Measurements from ENCODE around the gene RASL10B. TPM values are rescaled to one million over a fixed set of nuclear protein-coding genes. Genes with fewer than 3 reads are reported as not detected.

Gene RASL10B
- total RNA-seq, 4 donors from 2014 or later, result 4.7 to 13.8 (median 10.0) TPM

DNA sequence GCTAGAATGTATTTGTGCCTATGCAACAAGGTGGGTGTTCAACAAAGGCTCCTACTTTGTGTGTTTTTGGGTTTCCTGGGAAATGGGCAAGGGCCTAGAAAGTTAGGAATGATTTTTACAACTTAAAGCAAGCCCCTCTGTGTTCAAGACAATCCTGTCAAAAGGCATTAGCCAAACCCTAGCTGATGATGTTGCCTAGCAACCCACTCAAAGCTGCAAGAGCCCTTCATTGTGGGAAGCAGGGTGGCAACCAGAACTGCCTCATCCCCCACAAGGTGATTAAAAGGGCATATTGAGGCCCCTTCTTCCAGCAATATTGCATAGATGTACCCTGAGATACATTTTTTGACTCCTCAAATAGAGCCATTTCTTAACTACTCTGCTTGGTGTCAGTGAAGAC, 16.0 kb upstream of the RASL10B start:
- no peak for DNase-seq
- H3K9me3 ChIP-seq, result no peaks in the 10 kb centered on the region
- in situ Hi-C loops (cut with MboI; ENCODE audit: low sequenced_read_pairs in 4 of 4), result no loop called here
- no peak for ATAC-seq
- TF ChIP-seq, protein P1, sequence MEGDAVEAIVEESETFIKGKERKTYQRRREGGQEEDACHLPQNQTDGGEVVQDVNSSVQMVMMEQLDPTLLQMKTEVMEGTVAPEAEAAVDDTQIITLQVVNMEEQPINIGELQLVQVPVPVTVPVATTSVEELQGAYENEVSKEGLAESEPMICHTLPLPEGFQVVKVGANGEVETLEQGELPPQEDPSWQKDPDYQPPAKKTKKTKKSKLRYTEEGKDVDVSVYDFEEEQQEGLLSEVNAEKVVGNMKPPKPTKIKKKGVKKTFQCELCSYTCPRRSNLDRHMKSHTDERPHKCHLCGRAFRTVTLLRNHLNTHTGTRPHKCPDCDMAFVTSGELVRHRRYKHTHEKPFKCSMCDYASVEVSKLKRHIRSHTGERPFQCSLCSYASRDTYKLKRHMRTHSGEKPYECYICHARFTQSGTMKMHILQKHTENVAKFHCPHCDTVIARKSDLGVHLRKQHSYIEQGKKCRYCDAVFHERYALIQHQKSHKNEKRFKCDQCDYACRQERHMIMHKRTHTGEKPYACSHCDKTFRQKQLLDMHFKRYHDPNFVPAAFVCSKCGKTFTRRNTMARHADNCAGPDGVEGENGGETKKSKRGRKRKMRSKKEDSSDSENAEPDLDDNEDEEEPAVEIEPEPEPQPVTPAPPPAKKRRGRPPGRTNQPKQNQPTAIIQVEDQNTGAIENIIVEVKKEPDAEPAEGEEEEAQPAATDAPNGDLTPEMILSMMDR (IDR thresholded peaks at IDR 0.05 in 4 of 5, conservative IDR thresholded peaks at IDR 0.05 in 1 of 5), result no peak
- TF ChIP-seq POLR2A (IDR thresholded peaks at IDR 0.05), result no peak
- H3K36me3 ChIP-seq, result peaks cover 0 to 7% of the 10 kb centered on the region in 2 donors
- H3K4me3 ChIP-seq, result no peak overlapping the region
- H3K27me3 ChIP-seq, result no peaks in the 10 kb centered on the region
- intact Hi-C loops (cut with DNase I; ENCODE audit: low total_unique reads), result no loop called here
- peak overlapping the region; percentile 75 to 87 (median 84) for H3K27ac ChIP-seq
- H3K4me1 ChIP-seq, result peaks cover 59% of the 10 kb centered on the region in 2 donors

DNA sequence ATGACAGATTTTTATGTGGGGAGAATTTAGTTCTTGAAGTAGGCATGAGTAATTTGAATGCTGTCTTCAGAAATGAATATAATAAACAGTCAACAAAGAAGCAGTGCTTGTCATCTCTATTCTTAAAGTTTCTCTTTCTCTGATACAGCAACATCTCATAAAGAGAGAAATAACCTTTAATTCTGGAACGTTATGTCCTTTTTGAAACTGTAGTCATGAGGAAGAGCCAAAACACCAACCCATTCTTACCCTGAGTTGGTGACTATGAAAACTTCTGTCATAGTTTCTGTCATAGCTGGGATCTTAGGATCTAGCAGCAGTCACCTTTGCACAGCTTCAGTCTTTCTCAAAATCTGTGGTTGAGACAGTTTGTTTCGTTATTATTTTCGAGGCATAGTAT, 15.3 kb upstream of the RASL10B start:
- H3K4me3 ChIP-seq, result no peak overlapping the region
- TF ChIP-seq, protein P1 (IDR thresholded peaks at IDR 0.05 in 4 of 5, conservative IDR thresholded peaks at IDR 0.05 in 1 of 5), result no peak
- TF ChIP-seq POLR2A (IDR thresholded peaks at IDR 0.05), result no peak
- H3K9me3 ChIP-seq, result no peaks in the 10 kb centered on the region
- DNase-seq (no peak), ATAC-seq (no peak)
- H3K4me1 ChIP-seq, result peaks cover 59% of the 10 kb centered on the region in 2 donors
- intact Hi-C loops (cut with DNase I; ENCODE audit: low total_unique reads), result no loop called here
- in situ Hi-C loops (cut with MboI; ENCODE audit: low sequenced_read_pairs in 4 of 4), result no loop called here
- H3K36me3 ChIP-seq, result peaks cover 0 to 2% of the 10 kb centered on the region in 2 donors
- peak overlapping the region; percentile 66 to 87 (median 80) for H3K27ac ChIP-seq
- H3K27me3 ChIP-seq, result no peaks in the 10 kb centered on the region

DNA sequence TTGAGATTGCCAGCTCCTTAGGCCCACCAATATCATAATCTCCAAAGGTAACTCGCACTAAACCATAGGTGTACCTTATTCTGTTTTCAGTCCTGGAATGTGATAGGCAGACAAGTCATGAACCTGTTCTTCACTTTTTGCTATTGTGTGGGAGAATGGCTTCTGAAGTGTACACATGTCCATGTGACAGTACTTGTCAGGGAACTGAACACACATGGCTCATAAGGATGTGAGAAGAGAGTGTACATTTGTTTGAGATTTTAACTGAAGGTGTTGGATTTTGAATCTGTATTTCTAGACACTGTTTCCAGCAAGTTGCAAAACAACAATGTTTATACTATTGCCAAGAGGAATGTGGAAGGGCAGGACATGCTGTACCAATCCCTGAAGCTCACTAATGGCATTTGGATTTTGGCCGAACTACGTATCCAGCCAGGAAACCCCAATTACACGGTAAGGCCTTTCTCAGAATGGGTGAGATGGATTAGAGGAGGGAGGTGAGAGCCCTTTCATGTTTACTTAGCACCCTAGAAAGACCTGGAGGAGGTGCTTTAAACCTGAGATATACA, 14.5 kb upstream of the RASL10B start:
- Histone ChIP-seq H3K4me3 (no peak overlapping the region), H3K4me1 (peaks cover 59% of the 10 kb centered on the region in 2 donors), H3K36me3 (peaks cover 0 to 9% of the 10 kb centered on the region in 2 donors), H3K27ac (peak overlapping the region; percentile 66 to 87 (median 80)), H3K9me3 (no peaks in the 10 kb centered on the region), H3K27me3 (no peaks in the 10 kb centered on the region)
- in situ Hi-C loops (cut with MboI; ENCODE audit: low sequenced_read_pairs in 4 of 4) (no loop called here), intact Hi-C loops (cut with DNase I; ENCODE audit: low total_unique reads) (no loop called here)
- ATAC-seq (peak; percentile 56 to 58), DNase-seq (peak in 1 of 2 donors; percentile 30)
- no peak for TF ChIP-seq POLR2A (IDR thresholded peaks at IDR 0.05)
- TF ChIP-seq, protein P1 (IDR thresholded peaks at IDR 0.05 in 4 of 5, conservative IDR thresholded peaks at IDR 0.05 in 1 of 5), result no peak

DNA sequence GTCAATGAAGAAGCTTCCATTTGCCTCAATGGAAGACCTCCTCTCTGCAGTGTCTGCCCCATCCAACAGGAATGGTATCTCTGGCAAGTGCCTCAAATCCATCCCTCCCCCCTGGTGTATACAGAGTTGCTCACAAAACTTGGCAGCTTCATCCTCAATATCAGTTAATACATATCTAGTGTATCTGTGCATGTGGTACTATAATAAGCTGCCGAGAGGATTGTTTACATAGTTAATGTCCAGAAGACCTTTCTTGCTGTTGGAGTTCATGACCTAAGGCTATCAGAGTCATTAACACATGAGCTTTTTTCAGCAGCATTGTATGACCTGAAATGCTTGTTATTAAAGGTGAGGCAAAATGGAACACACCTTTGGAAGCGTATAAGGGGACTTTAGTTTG, 14.0 kb upstream of the RASL10B start:
- Histone ChIP-seq H3K4me1 (peaks cover 57 to 59% of the 10 kb centered on the region in 2 donors), H3K9me3 (no peaks in the 10 kb centered on the region), H3K27ac (peak overlapping the region; percentile 66 to 87 (median 80)), H3K4me3 (no peak overlapping the region), H3K36me3 (peaks cover 0 to 11% of the 10 kb centered on the region in 2 donors), H3K27me3 (no peaks in the 10 kb centered on the region)
- ATAC-seq, result no peak
- in situ Hi-C loops (cut with MboI; ENCODE audit: low sequenced_read_pairs in 4 of 4) (no loop called here), intact Hi-C loops (cut with DNase I; ENCODE audit: low total_unique reads) (no loop called here)
- TF ChIP-seq, protein P1 (IDR thresholded peaks at IDR 0.05 in 4 of 5, conservative IDR thresholded peaks at IDR 0.05 in 1 of 5), result no peak
- no peak for TF ChIP-seq POLR2A (IDR thresholded peaks at IDR 0.05)
- no peak for DNase-seq

All from gastrocnemius medialis (tissue), 4 donors.